Kidney (tissue), 14 donors: Measurements from ENCODE around the gene GPR61. TPM values are rescaled to one million over a fixed set of nuclear protein-coding genes. Genes with fewer than 3 reads are reported as not detected.

ENCODE experiments used
- DNase-seq, 5 donors: peaks; one replicate each; pipeline ENCODE4 v3.0.0-alpha.2; 2013 to 2020
- FAIRE-seq: peaks from 2 replicates; lab custom pipeline; 2012; peaks lifted over from hg19 to GRCh38; lab: Jason Lieb, UNC
- H3K27ac ChIP-seq, 2 donors: one replicate each; pipeline ENCODE4 v1.7.0; 2013; ENCODE audit warnings: low read depth in 2 of 2, low read length in 2 of 2, inconsistent platforms in 1 of 2
- H3K27me3 ChIP-seq: one replicate; pipeline ENCODE4 v1.7.1; 2013; ENCODE audit warnings: low read length, inconsistent platforms; ENCODE audit not compliant: control insufficient read depth, insufficient read depth
- H3K36me3 ChIP-seq, 3 donors: one replicate each; pipeline versions ENCODE4 v1.7.0 to v1.7.1; 2013; ENCODE audit warnings: low read length in 3 of 3, control low read depth in 1 of 3, inconsistent platforms in 1 of 3; ENCODE audit not compliant: insufficient read depth in 3 of 3, control insufficient read depth in 2 of 3
- H3K4me1 ChIP-seq, 3 donors: one replicate each; pipeline versions ENCODE4 v1.7.0 to v1.7.1; 2013; ENCODE audit warnings: low read length in 3 of 3, inconsistent platforms in 1 of 3, low read depth in 1 of 3; ENCODE audit not compliant: control insufficient read depth in 2 of 3, insufficient read depth in 2 of 3
- H3K4me3 ChIP-seq, 3 donors: one replicate each; pipeline versions ENCODE4 v1.7.0 to v1.8.1; 2013; ENCODE audit warnings: low read length in 3 of 3, control low read depth in 1 of 3, inconsistent platforms in 1 of 3
- H3K9ac ChIP-seq, 3 donors: one replicate each; pipeline versions ENCODE4 v1.7.0 to v1.7.1; 2013; ENCODE audit warnings: low read length in 3 of 3, control low read depth in 1 of 3, inconsistent platforms in 1 of 3
- H3K9me3 ChIP-seq, 3 donors: one replicate each; pipeline versions ENCODE4 v1.7.0 to v1.7.1; 2013; ENCODE audit warnings: low read length in 3 of 3, control low read depth in 1 of 3, inconsistent platforms in 1 of 3; ENCODE audit not compliant: control insufficient read depth in 2 of 3, insufficient read depth in 1 of 3
- intact Hi-C: fragments of 100-400 bp; cut with DNase I; formaldehyde crosslinking; loops from one replicate; pipeline ENCODE4 v1.11.1; 2022
- polyA plus RNA-seq: library from polyadenylated mRNA; stranded (reverse); fragments of 350-450 nt; fragmentation: Illumina TruSeq; extraction: RNeasy Lipid Tissue Mini Kit (QIAGEN cat#74804); gene quantifications from one replicate; pipeline ENCODE4 v1.2.3, GENCODE V29; 2014; ENCODE audit warnings: low read depth, low replicate concordance; ENCODE audit not compliant: insufficient read depth
- total RNA-seq: library from RNA; stranded (reverse); fragmentation: NEBNext Ultra II Directional; extraction: Animal tissue kit (Norgen Biotek cat#: 25700); gene quantifications from one replicate; pipeline ENCODE4 v1.2.1, GENCODE V29; 2021
- TF ChIP-seq, protein P1 (sequence below): IDR thresholded peaks from 3 replicates; pipeline ENCODE4 v1.5.1; 2012; ENCODE audit warnings: mild to moderate bottlenecking, moderate library complexity, borderline replicate concordance; ENCODE audit not compliant: insufficient read depth; ENCODE audit errors: extremely low read depth
- donor health status: control.
- donor health status: control.
- donor health status: control.
- donor health status: control.
- donor health status: control.
- donor health status: DM: yes; HTN: yes; CAD: no.
- donor health status: Normal renal cell carcinoma (clear cell type).

The GPR61 gene
- total and polyA plus RNA-seq, 2 donors from 2014 or later, result not detected

DNA sequence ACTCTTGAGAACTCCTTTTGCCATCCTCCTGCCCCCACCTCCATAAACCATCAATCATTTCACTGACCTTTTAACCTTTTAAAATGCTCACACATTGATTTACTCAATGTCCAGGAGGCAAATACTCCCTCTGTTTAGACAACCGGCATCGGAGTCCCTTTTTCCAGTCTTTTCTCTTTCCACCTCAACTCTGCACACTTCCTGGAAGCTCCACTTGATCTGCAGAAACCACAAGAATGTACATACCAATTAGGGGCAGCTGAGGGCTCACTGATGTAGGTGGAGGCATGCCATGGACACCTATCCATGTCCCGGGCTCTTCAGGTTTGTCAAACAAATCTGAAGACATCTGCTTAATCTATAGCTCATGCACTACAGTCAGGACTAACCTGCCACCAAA is 24.8 kb upstream of the GPR61 start:
- peaks cover 0 to 11% (median 3%) of the 10 kb centered on the region in 3 donors for H3K4me1 ChIP-seq
- H3K27me3 ChIP-seq, result no peaks in the 10 kb centered on the region
- intact Hi-C loops, result no loop called here
- H3K4me3 ChIP-seq, result no peak overlapping the region
- TF ChIP-seq, protein P1, sequence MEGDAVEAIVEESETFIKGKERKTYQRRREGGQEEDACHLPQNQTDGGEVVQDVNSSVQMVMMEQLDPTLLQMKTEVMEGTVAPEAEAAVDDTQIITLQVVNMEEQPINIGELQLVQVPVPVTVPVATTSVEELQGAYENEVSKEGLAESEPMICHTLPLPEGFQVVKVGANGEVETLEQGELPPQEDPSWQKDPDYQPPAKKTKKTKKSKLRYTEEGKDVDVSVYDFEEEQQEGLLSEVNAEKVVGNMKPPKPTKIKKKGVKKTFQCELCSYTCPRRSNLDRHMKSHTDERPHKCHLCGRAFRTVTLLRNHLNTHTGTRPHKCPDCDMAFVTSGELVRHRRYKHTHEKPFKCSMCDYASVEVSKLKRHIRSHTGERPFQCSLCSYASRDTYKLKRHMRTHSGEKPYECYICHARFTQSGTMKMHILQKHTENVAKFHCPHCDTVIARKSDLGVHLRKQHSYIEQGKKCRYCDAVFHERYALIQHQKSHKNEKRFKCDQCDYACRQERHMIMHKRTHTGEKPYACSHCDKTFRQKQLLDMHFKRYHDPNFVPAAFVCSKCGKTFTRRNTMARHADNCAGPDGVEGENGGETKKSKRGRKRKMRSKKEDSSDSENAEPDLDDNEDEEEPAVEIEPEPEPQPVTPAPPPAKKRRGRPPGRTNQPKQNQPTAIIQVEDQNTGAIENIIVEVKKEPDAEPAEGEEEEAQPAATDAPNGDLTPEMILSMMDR, result no peak
- no peak overlapping the region for H3K27ac ChIP-seq
- no peaks in the 10 kb centered on the region for H3K9me3 ChIP-seq
- no peak for DNase-seq
- H3K36me3 ChIP-seq, result no peaks in the 10 kb centered on the region
- H3K9ac ChIP-seq, result no peak overlapping the region
- FAIRE-seq, result no peak

DNA sequence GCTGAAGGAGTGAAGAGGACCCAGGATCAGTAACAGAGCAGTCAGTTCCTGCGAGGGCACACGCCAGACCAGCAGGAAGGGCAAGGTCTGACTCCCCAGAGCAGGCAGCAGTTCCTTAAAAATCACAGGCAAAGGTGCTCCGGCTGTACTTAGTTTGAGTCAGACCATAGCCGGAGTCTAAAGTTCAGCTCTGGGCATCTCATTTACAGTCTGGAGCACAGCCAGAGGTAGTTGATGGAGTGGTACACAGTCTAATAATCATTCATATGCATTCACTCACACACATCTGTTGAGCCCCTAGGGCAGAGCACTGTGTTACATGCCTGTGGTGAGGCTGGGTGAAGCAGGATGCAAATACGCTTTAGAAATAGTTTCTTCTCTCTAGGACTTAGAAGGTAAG is 22.8 kb upstream of the GPR61 start:
- peak in 2 of 5 donors; percentile 52 to 73 for DNase-seq
- H3K36me3 ChIP-seq, result no peaks in the 10 kb centered on the region
- FAIRE-seq, result no peak
- intact Hi-C loops, result no loop called here
- no peak overlapping the region for H3K4me3 ChIP-seq
- no peak overlapping the region for H3K27ac ChIP-seq
- H3K4me1 ChIP-seq, result peaks cover 0 to 5% (median 0%) of the 10 kb centered on the region in 3 donors
- TF ChIP-seq, protein P1, result no peak
- no peaks in the 10 kb centered on the region for H3K9me3 ChIP-seq
- no peaks in the 10 kb centered on the region for H3K27me3 ChIP-seq
- no peak overlapping the region for H3K9ac ChIP-seq

DNA sequence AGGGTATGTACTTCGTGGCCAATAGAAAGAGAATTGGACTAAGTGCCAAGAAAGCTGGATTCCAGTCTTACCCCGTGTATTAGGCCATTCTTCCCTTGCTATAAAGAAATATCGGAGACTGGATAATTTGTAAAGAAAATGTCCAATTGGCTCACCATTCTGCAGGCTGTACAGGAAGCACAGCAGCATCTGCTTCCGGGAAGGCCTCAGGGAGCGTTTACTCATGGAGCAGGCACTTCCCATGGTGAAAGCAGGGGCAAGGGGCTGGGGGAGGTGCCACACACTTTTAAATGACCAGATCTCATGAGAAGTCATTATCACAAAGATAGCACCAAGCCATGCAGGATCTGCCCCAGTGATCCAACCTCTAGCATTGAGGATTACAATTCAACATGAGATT is 22.3 kb upstream of the GPR61 start:
- H3K9ac ChIP-seq, result no peak overlapping the region
- TF ChIP-seq, protein P1, result no peak
- no peak overlapping the region for H3K27ac ChIP-seq
- H3K36me3 ChIP-seq, result no peaks in the 10 kb centered on the region
- intact Hi-C loops, result no loop called here
- H3K4me1 ChIP-seq, result peaks cover 0 to 5% (median 0%) of the 10 kb centered on the region in 3 donors
- FAIRE-seq (no peak), DNase-seq (no peak)
- H3K9me3 ChIP-seq, result no peaks in the 10 kb centered on the region
- no peaks in the 10 kb centered on the region for H3K27me3 ChIP-seq
- H3K4me3 ChIP-seq, result no peak overlapping the region
